Kidney (tissue), 14 donors: ENCODE measurements around the gene COL4A4. TPM values are rescaled to one million over a fixed set of nuclear protein-coding genes. Genes with fewer than 3 reads are reported as not detected.

ENCODE experiments used
- DNase-seq, 5 donors: peaks; one replicate each; pipeline ENCODE4 v3.0.0-alpha.2; 2013 to 2020
- FAIRE-seq: peaks from 2 replicates; lab custom pipeline; 2012; peaks lifted over from hg19 to GRCh38; lab: Jason Lieb, UNC
- H3K27ac ChIP-seq, 2 donors: one replicate each; pipeline ENCODE4 v1.7.0; 2013; ENCODE audit warnings: low read depth in 2 of 2, low read length in 2 of 2, inconsistent platforms in 1 of 2
- H3K27me3 ChIP-seq: one replicate; pipeline ENCODE4 v1.7.1; 2013; ENCODE audit warnings: low read length, inconsistent platforms; ENCODE audit not compliant: control insufficient read depth, insufficient read depth
- H3K36me3 ChIP-seq, 3 donors: one replicate each; pipeline versions ENCODE4 v1.7.0 to v1.7.1; 2013; ENCODE audit warnings: low read length in 3 of 3, control low read depth in 1 of 3, inconsistent platforms in 1 of 3; ENCODE audit not compliant: insufficient read depth in 3 of 3, control insufficient read depth in 2 of 3
- H3K4me1 ChIP-seq, 3 donors: one replicate each; pipeline versions ENCODE4 v1.7.0 to v1.7.1; 2013; ENCODE audit warnings: low read length in 3 of 3, inconsistent platforms in 1 of 3, low read depth in 1 of 3; ENCODE audit not compliant: control insufficient read depth in 2 of 3, insufficient read depth in 2 of 3
- H3K4me3 ChIP-seq, 3 donors: one replicate each; pipeline versions ENCODE4 v1.7.0 to v1.8.1; 2013; ENCODE audit warnings: low read length in 3 of 3, control low read depth in 1 of 3, inconsistent platforms in 1 of 3
- H3K9ac ChIP-seq, 3 donors: one replicate each; pipeline versions ENCODE4 v1.7.0 to v1.7.1; 2013; ENCODE audit warnings: low read length in 3 of 3, control low read depth in 1 of 3, inconsistent platforms in 1 of 3
- H3K9me3 ChIP-seq, 3 donors: one replicate each; pipeline versions ENCODE4 v1.7.0 to v1.7.1; 2013; ENCODE audit warnings: low read length in 3 of 3, control low read depth in 1 of 3, inconsistent platforms in 1 of 3; ENCODE audit not compliant: control insufficient read depth in 2 of 3, insufficient read depth in 1 of 3
- CTCF ChIP-seq: IDR thresholded peaks from 3 replicates; pipeline ENCODE4 v1.5.1; 2012; ENCODE audit warnings: mild to moderate bottlenecking, moderate library complexity, borderline replicate concordance; ENCODE audit not compliant: insufficient read depth; ENCODE audit errors: extremely low read depth
- intact Hi-C: fragments of 100-400 bp; cut with DNase I; formaldehyde crosslinking; loops from one replicate; pipeline ENCODE4 v1.11.1; 2022
- polyA plus RNA-seq: library from polyadenylated mRNA; stranded (reverse); fragments of 350-450 nt; fragmentation: Illumina TruSeq; extraction: RNeasy Lipid Tissue Mini Kit (QIAGEN cat#74804); gene quantifications from one replicate; pipeline ENCODE4 v1.2.3, GENCODE V29; 2014; ENCODE audit warnings: low read depth, low replicate concordance; ENCODE audit not compliant: insufficient read depth
- total RNA-seq: library from RNA; stranded (reverse); fragmentation: NEBNext Ultra II Directional; extraction: Animal tissue kit (Norgen Biotek cat#: 25700); gene quantifications from one replicate; pipeline ENCODE4 v1.2.1, GENCODE V29; 2021
- donor health status: control.
- donor health status: control.
- donor health status: control.
- donor health status: control.
- donor health status: control.
- donor health status: DM: yes; HTN: yes; CAD: no.
- donor health status: Normal renal cell carcinoma (clear cell type).

The COL4A4 gene
- total and polyA plus RNA-seq, 2 donors from 2014 or later = 7.2 to 53.3 TPM

GRCh38 chr2:227146456-227146855, 17.5 kb downstream of the COL4A4 start:
- no peak overlapping the region for H3K9ac ChIP-seq
- DNase-seq (no peak), FAIRE-seq (no peak)
- intact Hi-C loops = no loop called here
- peak overlapping the region in 1 of 2 donors; percentile 50 for H3K27ac ChIP-seq
- H3K9me3 ChIP-seq = peaks cover 0 to 3% (median 0%) of the 10 kb centered on the region in 3 donors
- H3K4me3 ChIP-seq = no peak overlapping the region
- H3K4me1 ChIP-seq = peaks cover 0 to 5% (median 0%) of the 10 kb centered on the region in 3 donors
- peaks cover 0 to 7% (median 6%) of the 10 kb centered on the region in 3 donors for H3K36me3 ChIP-seq
- no peaks in the 10 kb centered on the region for H3K27me3 ChIP-seq
- no peak for TF ChIP-seq CTCF

GRCh38 chr2:227143895-227144294, 20.1 kb downstream of the COL4A4 start:
- TF ChIP-seq CTCF = no peak
- H3K4me3 ChIP-seq = no peak overlapping the region
- no peaks in the 10 kb centered on the region for H3K27me3 ChIP-seq
- DNase-seq (no peak), FAIRE-seq (no peak)
- H3K36me3 ChIP-seq = peaks cover 0 to 18% (median 6%) of the 10 kb centered on the region in 3 donors
- H3K27ac ChIP-seq = no peak overlapping the region
- H3K4me1 ChIP-seq = peaks cover 0 to 7% (median 0%) of the 10 kb centered on the region in 3 donors
- H3K9ac ChIP-seq = no peak overlapping the region
- peaks cover 0 to 3% (median 0%) of the 10 kb centered on the region in 3 donors for H3K9me3 ChIP-seq
- intact Hi-C loops = no loop called here

- H3K36me3 ChIP-seq = peaks cover 0 to 16% (median 5%) of the 10 kb centered on the region in 3 donors
- FAIRE-seq (no peak), DNase-seq (no peak)
- peaks cover 0 to 4% (median 0%) of the 10 kb centered on the region in 3 donors for H3K4me1 ChIP-seq
- H3K9ac ChIP-seq = no peak overlapping the region
- TF ChIP-seq CTCF = no peak
- H3K27me3 ChIP-seq = no peaks in the 10 kb centered on the region
- H3K4me3 ChIP-seq = no peak overlapping the region
- intact Hi-C loops = no loop called here
- no peak overlapping the region for H3K27ac ChIP-seq
- no peaks in the 10 kb centered on the region for H3K9me3 ChIP-seq
Observed at GRCh38 chr2:227141301-227141700, 22.7 kb downstream of the COL4A4 start.

GRCh38 chr2:227134591-227134990, 29.4 kb downstream of the COL4A4 start:
- H3K4me3 ChIP-seq = no peak overlapping the region
- H3K27ac ChIP-seq = no peak overlapping the region
- FAIRE-seq (no peak), DNase-seq (no peak)
- TF ChIP-seq CTCF = no peak
- H3K9ac ChIP-seq = no peak overlapping the region
- peaks cover 0 to 10% (median 2%) of the 10 kb centered on the region in 3 donors for H3K36me3 ChIP-seq
- intact Hi-C loops = loop anchor here (10.0 kb wide), 1 partner anchor 350 kb away; no protein-coding TSS in a partner anchor
- H3K27me3 ChIP-seq = no peaks in the 10 kb centered on the region
- H3K4me1 ChIP-seq = peaks cover 0 to 5% (median 0%) of the 10 kb centered on the region in 3 donors
- no peaks in the 10 kb centered on the region for H3K9me3 ChIP-seq
